ENCODE data around the gene STAC. TPM values are rescaled to one million over a fixed set of nuclear protein-coding genes. Genes with fewer than 3 reads are reported as not detected.

The STAC gene
- total and polyA plus RNA-seq, 10 of the 15 experiments (the other 5 are each of a cell fraction or from before 2014, with no cell fraction given), result 0.07 TPM; not detected in 9

- FAIRE-seq (no peak), DNase-seq (ENCODE audit: low read depth, low spot score) (no peak), ATAC-seq (no peak)
- H4K20me1 ChIP-seq (ENCODE audit: control insufficient read depth, insufficient read depth), result no peaks in the 10 kb centered on the region
- no peak overlapping the region for H3K4me3 ChIP-seq
- H2AFZ ChIP-seq (ENCODE audit: control insufficient read depth, low read depth, low read length), result no peak overlapping the region
- TF ChIP-seq GATAD2B (conservative IDR thresholded peaks at IDR 0.05; ENCODE audit: low read depth) (no peak), KAT2A (conservative IDR thresholded peaks at IDR 0.05; ENCODE audit: control insufficient read depth, low read depth, low read length) (no peak), RCOR1 (conservative IDR thresholded peaks at IDR 0.05; ENCODE audit: low read depth, low read length) (no peak), ZNF687 (IDR thresholded peaks at IDR 0.05) (no peak), JUND (IDR thresholded peaks at IDR 0.05; ENCODE audit: low read depth, low read length) (no peak), ESRRA (IDR thresholded peaks at IDR 0.05; ENCODE audit: low read length) (no peak), CBX3 (IDR thresholded peaks at IDR 0.05; ENCODE audit: borderline replicate concordance, low read depth) (no peak), CEBPB (IDR thresholded peaks at IDR 0.05; ENCODE audit: borderline replicate concordance in 1 of 2, low read depth in 2 of 2, low read length in 2 of 2) (no peak), SREBF1 (IDR thresholded peaks at IDR 0.05; ENCODE audit: low read length) (no peak), NRF1 (conservative IDR thresholded peaks at IDR 0.05; ENCODE audit: low read depth, low read length) (no peak), MXI1 (IDR thresholded peaks at IDR 0.05; ENCODE audit: low read depth, low read length) (no peak), SIX5 (IDR thresholded peaks at IDR 0.05; ENCODE audit: low read depth, low read length, severe bottlenecking) (no peak), HDAC2 (IDR thresholded peaks at IDR 0.05) (no peak)
- H3K9ac ChIP-seq (ENCODE audit: control insufficient read depth, insufficient read depth, low read length), result no peak overlapping the region
- ChIA-PET SMC1A (ENCODE audit: uncharacterized antibody, unreplicated experiment) (interaction anchor here (0.6 kb wide), 1 partner anchor 1249 kb away, joined by 3 read pairs; no protein-coding TSS in a partner anchor), POLR2A (no interaction called here), RAD21 (ENCODE audit: unreplicated experiment) (no interaction called here), CTCF (no interaction called here)
- 22% methylated on average over 8 of the region's 8 CpGs for WGBS (ENCODE audit: insufficient coverage, insufficient replicate concordance, low lambda C conversion rate, missing lambda C conversion rate)
- intact Hi-C loops (cut with micrococcal nuclease; ENCODE audit: unreplicated experiment) (no loop called here), in situ Hi-C loops (cut with MboI) (no loop called here)
- no peak overlapping the region for H3K27ac ChIP-seq (ENCODE audit: control insufficient read depth, insufficient read depth)
- no peaks in the 10 kb centered on the region for H3K27me3 ChIP-seq (replicated peaks in 1 of 2; ENCODE audit: control insufficient read depth in 2 of 2, insufficient read depth in 2 of 2, low read length in 1 of 2)
- BruUV-seq (replicated peaks), result no TSS peak
- no peaks in the 10 kb centered on the region for H3K79me2 ChIP-seq (ENCODE audit: control insufficient read depth, insufficient read depth, low read length)
- H3K9me3 ChIP-seq (replicated peaks; ENCODE audit: control insufficient read depth, insufficient read depth, low read length), result no peaks in the 10 kb centered on the region
- no peak overlapping the region for H3K4me2 ChIP-seq (ENCODE audit: control insufficient read depth, insufficient read depth)
- H3K4me1 ChIP-seq (ENCODE audit: control insufficient read depth, insufficient read depth, low read length), result no peaks in the 10 kb centered on the region
- no peaks in the 10 kb centered on the region for H3K36me3 ChIP-seq (ENCODE audit: control insufficient read depth in 2 of 2, insufficient read depth in 2 of 2, low read length in 1 of 2)
These were observed 105.9 kb downstream of the STAC start for GRCh38 chr3:36486009-36486795.
